GM12872 (cell line): Measurements from ENCODE around the gene NT5M.

Source experiments
- CTCF ChIP-seq: IDR thresholded peaks from 3 replicates; pipeline ENCODE4 v1.5.1; 2011; ENCODE audit warnings: low read depth, mild to moderate bottlenecking, low read length, moderate library complexity; ENCODE audit not compliant: insufficient read depth

The NT5M gene

GRCh38 chr17:17303010-17303846, at the start of gene NT5M:
Gene NT5M (plus strand): TSS chr17:17303373. CDS start chr17:17303551, 178 bp downstream.
- no peak for TF ChIP-seq CTCF

GRCh38 chr17:17253406-17253805, 49.8 kb upstream of the NT5M start:
- TF ChIP-seq CTCF = no peak

GRCh38 chr17:17254036-17254435, 49.1 kb upstream of the NT5M start:
- no peak for TF ChIP-seq CTCF

- no peak for TF ChIP-seq CTCF
These were observed 46.9 kb upstream of the NT5M start for GRCh38 chr17:17256316-17256715.

GRCh38 chr17:17258011-17258410, 45.2 kb upstream of the NT5M start:
- TF ChIP-seq CTCF = no peak

GRCh38 chr17:17258998-17259397, 44.2 kb upstream of the NT5M start:
- no peak for TF ChIP-seq CTCF

GRCh38 chr17:17264430-17264829, 38.7 kb upstream of the NT5M start:
- no peak for TF ChIP-seq CTCF
